Esophagus muscularis mucosa (tissue), 4 donors: ENCODE data around the gene P2RX2. TPM values are rescaled to one million over a fixed set of nuclear protein-coding genes. Genes with fewer than 3 reads are reported as not detected.

Experiments used
- DNase-seq: peaks from one replicate; pipeline ENCODE4 v3.0.0-alpha.2; 2017; ENCODE audit errors: extremely low spot score
- H3K27ac ChIP-seq, 4 donors: fragments of 200-600 bp; sonication (generic); replicated peaks in 1 of 4; 1 replicate in 3 of 4; 2 replicates in 1 of 4; pipeline ENCODE4 v1.5.1; 2016 to 2019; ENCODE audit warnings: mild to moderate bottlenecking in 1 of 4
- H3K27me3 ChIP-seq, 4 donors: fragments of 200-600 bp; sonication (generic); one replicate each; pipeline versions ENCODE4 v1.5.1 to v1.6.0; 2016 to 2019
- H3K36me3 ChIP-seq, 4 donors: fragments of 200-600 bp; sonication (generic); one replicate each; pipeline ENCODE4 v1.5.1; 2016 to 2019
- H3K4me1 ChIP-seq, 4 donors: fragments of 200-600 bp; sonication (generic); one replicate each; pipeline ENCODE4 v1.5.1; 2016 to 2019
- H3K4me3 ChIP-seq, 4 donors: fragments of 200-600 bp; sonication (generic); 1 replicate in 2 of 4; 2 replicates in 2 of 4; pipeline ENCODE4 v1.5.1; 2016 to 2019; ENCODE audit warnings: mild to moderate bottlenecking in 4 of 4, moderate library complexity in 1 of 4
- H3K9me3 ChIP-seq, 4 donors: fragments of 200-600 bp; sonication (generic); 1 replicate in 3 of 4; 2 replicates in 1 of 4; pipeline ENCODE4 v1.5.1; 2016 to 2019
- EP300 ChIP-seq: sonication (generic); formaldehyde crosslinking; IDR thresholded peaks from one replicate; pipeline ENCODE4 v1.6.1; 2017; ENCODE audit warnings: antibody characterized with exemption
- POLR2A ChIP-seq: fragments of 450-650 bp; IDR thresholded peaks from one replicate; pipeline ENCODE4 v1.6.1; 2017; ENCODE audit warnings: antibody characterized with exemption, moderate library complexity, mild to moderate bottlenecking, low read depth
- POLR2AphosphoS5 ChIP-seq, 2 donors: sonication (generic); formaldehyde crosslinking; IDR thresholded peaks; one replicate each; pipeline ENCODE4 v1.6.1; 2017; ENCODE audit warnings: antibody characterized with exemption in 2 of 2
- WGBS: methylation state at CpG from one replicate; pipeline ENCODE4 v1.1.5; 2018; 5-methylcytosine and 5-hydroxymethylcytosine counted together
- intact Hi-C: fragments of 100-400 bp; cut with DNase I; formaldehyde crosslinking; loops from one replicate; pipeline ENCODE4 v1.15.1; 2023
- total RNA-seq, 4 donors: library from RNA; depleted of rRNA; stranded (reverse); fragments of >200 nt; gene quantifications; one replicate each; pipeline versions ENCODE4 v1.1.0 to v1.2.1, GENCODE V29; 2016
- TF ChIP-seq, protein P1 (sequence below), 3 experiments: fragments of 200-600 bp in 2 of 3; fragments of 450-650 bp in 1 of 3; sonication (generic) in 2 of 3; IDR thresholded peaks; one replicate each; pipeline ENCODE4 v1.5.1; 2017 to 2019; ENCODE audit warnings: antibody characterized with exemption in 3 of 3, mild to moderate bottlenecking in 2 of 3, moderate library complexity in 1 of 3

Gene P2RX2
- total RNA-seq, 4 donors from 2014 or later: 1.7 to 4.1 (median 3.7) TPM

DNA sequence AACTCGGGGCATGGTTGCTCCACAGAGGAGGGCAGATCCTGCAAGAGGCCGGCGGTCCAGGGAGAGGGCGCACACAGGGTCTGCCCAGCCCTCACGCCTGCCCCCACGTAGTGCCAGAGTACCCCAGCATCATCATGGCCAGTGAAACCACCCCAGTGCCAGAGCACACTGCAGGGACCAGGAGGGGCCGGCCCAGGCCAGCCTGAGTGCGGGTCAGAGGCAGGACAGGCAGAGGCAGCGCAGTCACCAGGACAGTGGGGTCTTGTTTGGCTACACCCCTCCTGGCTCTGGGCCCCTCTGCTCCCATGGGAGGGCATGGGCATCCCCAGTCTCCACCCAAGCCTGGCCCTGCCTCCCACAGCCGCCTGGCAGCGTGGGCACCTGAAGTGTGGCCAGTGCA, 42.9 kb upstream of the P2RX2 start:
- intact Hi-C loops: no loop called here
- TF ChIP-seq, protein P1, sequence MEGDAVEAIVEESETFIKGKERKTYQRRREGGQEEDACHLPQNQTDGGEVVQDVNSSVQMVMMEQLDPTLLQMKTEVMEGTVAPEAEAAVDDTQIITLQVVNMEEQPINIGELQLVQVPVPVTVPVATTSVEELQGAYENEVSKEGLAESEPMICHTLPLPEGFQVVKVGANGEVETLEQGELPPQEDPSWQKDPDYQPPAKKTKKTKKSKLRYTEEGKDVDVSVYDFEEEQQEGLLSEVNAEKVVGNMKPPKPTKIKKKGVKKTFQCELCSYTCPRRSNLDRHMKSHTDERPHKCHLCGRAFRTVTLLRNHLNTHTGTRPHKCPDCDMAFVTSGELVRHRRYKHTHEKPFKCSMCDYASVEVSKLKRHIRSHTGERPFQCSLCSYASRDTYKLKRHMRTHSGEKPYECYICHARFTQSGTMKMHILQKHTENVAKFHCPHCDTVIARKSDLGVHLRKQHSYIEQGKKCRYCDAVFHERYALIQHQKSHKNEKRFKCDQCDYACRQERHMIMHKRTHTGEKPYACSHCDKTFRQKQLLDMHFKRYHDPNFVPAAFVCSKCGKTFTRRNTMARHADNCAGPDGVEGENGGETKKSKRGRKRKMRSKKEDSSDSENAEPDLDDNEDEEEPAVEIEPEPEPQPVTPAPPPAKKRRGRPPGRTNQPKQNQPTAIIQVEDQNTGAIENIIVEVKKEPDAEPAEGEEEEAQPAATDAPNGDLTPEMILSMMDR (IDR thresholded peaks at IDR 0.05): no peak
- TF ChIP-seq EP300 (no peak), POLR2A (no peak), POLR2AphosphoS5 (IDR thresholded peaks at IDR 0.05) (no peak)
- H3K36me3 ChIP-seq: peaks cover 20 to 97% (median 85%) of the 10 kb centered on the region in 4 donors
- no peak for DNase-seq
- no peak overlapping the region for H3K4me3 ChIP-seq
- WGBS: 90% methylated on average over 2 of the region's 11 CpGs
- H3K4me1 ChIP-seq: peaks cover 0 to 16% (median 15%) of the 10 kb centered on the region in 4 donors
- no peak overlapping the region for H3K27ac ChIP-seq
- no peaks in the 10 kb centered on the region for H3K9me3 ChIP-seq
- H3K27me3 ChIP-seq: no peaks in the 10 kb centered on the region

DNA sequence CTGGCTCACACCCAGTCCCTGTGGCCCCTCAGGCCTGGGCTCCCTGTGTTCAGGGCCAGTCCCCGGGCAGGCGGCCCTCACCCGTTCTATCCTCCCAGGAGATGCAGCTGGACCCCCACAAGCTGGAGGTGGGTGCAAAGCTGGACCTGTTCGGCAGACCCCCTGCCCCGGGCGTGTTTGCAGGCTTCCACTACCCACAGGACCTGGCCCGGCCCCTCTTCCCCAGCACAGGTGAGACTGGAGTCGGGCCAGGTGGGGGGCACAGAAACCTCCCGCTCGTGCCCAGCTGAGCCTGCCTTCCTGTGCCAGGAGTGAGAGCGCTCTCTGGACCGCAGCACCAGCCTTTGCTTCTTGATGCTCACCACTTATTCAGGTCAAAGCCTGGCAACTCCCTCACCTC, 41.9 kb upstream of the P2RX2 start:
- Histone ChIP-seq H3K27ac (no peak overlapping the region), H3K4me3 (no peak overlapping the region), H3K36me3 (peaks cover 14 to 97% (median 85%) of the 10 kb centered on the region in 4 donors), H3K4me1 (peaks cover 0 to 27% (median 19%) of the 10 kb centered on the region in 4 donors), H3K27me3 (no peaks in the 10 kb centered on the region), H3K9me3 (no peaks in the 10 kb centered on the region)
- no peak for DNase-seq
- intact Hi-C loops: no loop called here
- TF ChIP-seq, protein P1 (IDR thresholded peaks at IDR 0.05): no peak
- TF ChIP-seq POLR2AphosphoS5 (IDR thresholded peaks at IDR 0.05) (no peak), POLR2A (no peak), EP300 (no peak)
- 93% methylated on average over 5 of the region's 12 CpGs for WGBS

DNA sequence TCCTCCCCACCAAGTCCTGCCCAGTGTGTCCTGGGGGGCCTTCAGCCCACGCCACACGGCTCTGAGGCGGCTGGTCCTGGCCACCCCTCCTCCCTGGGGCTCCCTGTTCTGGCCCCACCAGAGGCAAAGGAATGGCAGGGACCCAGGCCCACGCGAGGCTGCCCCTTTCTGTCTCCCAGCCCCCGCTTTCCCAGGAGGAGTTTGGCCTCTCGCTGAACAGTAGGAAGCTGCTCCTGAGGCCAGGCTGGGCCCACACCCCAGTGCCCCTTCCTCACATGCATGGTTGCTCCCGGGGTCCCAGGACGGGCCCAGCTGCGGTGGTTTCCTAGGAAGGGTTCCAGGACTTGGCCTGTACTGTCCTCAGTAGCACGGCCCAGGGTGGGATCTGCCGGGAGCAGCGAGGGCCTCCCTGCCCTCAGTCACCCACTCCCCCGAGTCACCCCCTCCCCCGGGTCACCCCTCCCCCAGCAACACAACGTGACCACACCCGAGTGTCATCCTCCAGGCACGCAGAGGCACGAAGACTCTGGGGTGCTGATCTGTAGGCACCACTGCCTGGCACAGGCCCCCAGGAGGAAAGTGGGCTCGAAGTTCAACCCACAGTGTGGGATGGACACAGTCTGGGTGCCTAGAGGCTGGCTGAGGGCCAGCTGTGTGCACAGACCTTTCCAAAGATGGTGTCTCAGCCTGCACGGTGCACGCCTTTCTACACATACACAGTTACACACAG, 41.2 kb upstream of the P2RX2 start:
- WGBS: 93% methylated on average over 8 of the region's 22 CpGs
- DNase-seq: no peak
- Histone ChIP-seq H3K4me3 (no peak overlapping the region), H3K27ac (no peak overlapping the region), H3K36me3 (peaks cover 14 to 97% (median 84%) of the 10 kb centered on the region in 4 donors), H3K4me1 (peaks cover 0 to 30% (median 22%) of the 10 kb centered on the region in 4 donors), H3K9me3 (no peaks in the 10 kb centered on the region), H3K27me3 (no peaks in the 10 kb centered on the region)
- TF ChIP-seq, protein P1 (IDR thresholded peaks at IDR 0.05): no peak
- TF ChIP-seq EP300: no peak
- TF ChIP-seq POLR2A: no peak
- TF ChIP-seq POLR2AphosphoS5 (IDR thresholded peaks at IDR 0.05): no peak
- intact Hi-C loops: no loop called here

DNA sequence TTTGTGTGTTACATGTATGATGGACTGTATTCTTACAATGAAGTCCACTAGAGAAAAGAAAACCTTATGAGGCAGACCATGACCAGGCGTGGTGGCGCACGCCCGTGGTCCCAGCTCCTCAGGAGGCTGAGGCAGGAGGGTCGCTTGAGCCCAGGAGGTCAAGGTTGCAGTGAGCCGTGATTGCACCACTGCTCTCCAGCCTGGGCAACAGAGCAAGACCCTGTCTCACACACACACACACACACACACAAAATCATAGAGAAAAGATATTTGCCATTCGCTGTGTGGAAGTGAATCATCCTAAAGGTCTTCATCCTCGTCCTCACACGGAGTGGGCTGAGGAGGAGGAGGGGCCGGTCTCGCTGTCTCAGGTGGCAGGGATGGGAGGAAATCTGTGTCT, 40.5 kb upstream of the P2RX2 start:
- H3K4me1 ChIP-seq: peaks cover 0 to 34% (median 22%) of the 10 kb centered on the region in 4 donors
- no peak overlapping the region for H3K27ac ChIP-seq
- no peaks in the 10 kb centered on the region for H3K27me3 ChIP-seq
- H3K36me3 ChIP-seq: peaks cover 14 to 97% (median 83%) of the 10 kb centered on the region in 4 donors
- DNase-seq: no peak
- H3K9me3 ChIP-seq: no peaks in the 10 kb centered on the region
- intact Hi-C loops: no loop called here
- 75% methylated on average over 9 of the region's 11 CpGs for WGBS
- H3K4me3 ChIP-seq: no peak overlapping the region
- TF ChIP-seq, protein P1 (IDR thresholded peaks at IDR 0.05): no peak
- no peak for TF ChIP-seq POLR2A
- TF ChIP-seq EP300: no peak
- TF ChIP-seq POLR2AphosphoS5 (IDR thresholded peaks at IDR 0.05): no peak
